ENCODE data around the gene HLA-F. TPM values are rescaled to one million over a fixed set of nuclear protein-coding genes. Genes with fewer than 3 reads are reported as not detected.

The HLA-F gene
- total RNA-seq, 1 donor from 2014 or later: not detected

GRCh38 chr6:29762051-29762450 lies 38.8 kb downstream of the HLA-F start:
- no peak for DNase-seq (ENCODE audit: low spot score, unreplicated experiment)
- H3K9me3 Mint-ChIP-seq (ENCODE audit: low read depth): no peaks in the 10 kb centered on the region
- H3K36me3 Mint-ChIP-seq (ENCODE audit: insufficient read depth): no peaks in the 10 kb centered on the region
- TF ChIP-seq CTCF (IDR thresholded peaks at IDR 0.05; ENCODE audit: unreplicated experiment): no peak
- H3K27me3 Mint-ChIP-seq: peaks cover 43% of the 10 kb centered on the region
- H3K27ac Mint-ChIP-seq: no peak overlapping the region
- H3K4me1 Mint-ChIP-seq (ENCODE audit: low read depth): no peaks in the 10 kb centered on the region
- no peak overlapping the region for H3K4me3 Mint-ChIP-seq (ENCODE audit: low read depth)

- DNase-seq (ENCODE audit: low spot score, unreplicated experiment): no peak
- peaks cover 44% of the 10 kb centered on the region for H3K27me3 Mint-ChIP-seq
- H3K27ac Mint-ChIP-seq: no peak overlapping the region
- no peaks in the 10 kb centered on the region for H3K4me1 Mint-ChIP-seq (ENCODE audit: low read depth)
- no peak overlapping the region for H3K4me3 Mint-ChIP-seq (ENCODE audit: low read depth)
- TF ChIP-seq CTCF (IDR thresholded peaks at IDR 0.05; ENCODE audit: unreplicated experiment): no peak
- no peaks in the 10 kb centered on the region for H3K9me3 Mint-ChIP-seq (ENCODE audit: low read depth)
- H3K36me3 Mint-ChIP-seq (ENCODE audit: insufficient read depth): no peaks in the 10 kb centered on the region
These were observed 39.6 kb downstream of the HLA-F start for GRCh38 chr6:29762781-29763214.

- Mint-ChIP-seq H3K4me1 (ENCODE audit: low read depth) (no peaks in the 10 kb centered on the region), H3K36me3 (ENCODE audit: insufficient read depth) (no peaks in the 10 kb centered on the region), H3K9me3 (ENCODE audit: low read depth) (no peaks in the 10 kb centered on the region), H3K27ac (no peak overlapping the region), H3K4me3 (ENCODE audit: low read depth) (no peak overlapping the region), H3K27me3 (peaks cover 48% of the 10 kb centered on the region)
- TF ChIP-seq CTCF (IDR thresholded peaks at IDR 0.05; ENCODE audit: unreplicated experiment): no peak
- no peak for DNase-seq (ENCODE audit: low spot score, unreplicated experiment)
These were observed 40.5 kb downstream of the HLA-F start for GRCh38 chr6:29763491-29764289.

- no peaks in the 10 kb centered on the region for H3K36me3 Mint-ChIP-seq (ENCODE audit: insufficient read depth)
- H3K4me1 Mint-ChIP-seq (ENCODE audit: low read depth): no peaks in the 10 kb centered on the region
- H3K9me3 Mint-ChIP-seq (ENCODE audit: low read depth): no peaks in the 10 kb centered on the region
- peaks cover 43% of the 10 kb centered on the region for H3K27me3 Mint-ChIP-seq
- H3K4me3 Mint-ChIP-seq (ENCODE audit: low read depth): no peak overlapping the region
- no peak for TF ChIP-seq CTCF (IDR thresholded peaks at IDR 0.05; ENCODE audit: unreplicated experiment)
- no peak overlapping the region for H3K27ac Mint-ChIP-seq
- no peak for DNase-seq (ENCODE audit: low spot score, unreplicated experiment)
These were observed 41.4 kb downstream of the HLA-F start for GRCh38 chr6:29764422-29765196.

- H3K36me3 Mint-ChIP-seq (ENCODE audit: insufficient read depth): no peaks in the 10 kb centered on the region
- H3K4me3 Mint-ChIP-seq (ENCODE audit: low read depth): no peak overlapping the region
These were observed 46.1 kb downstream of the HLA-F start for GRCh38 chr6:29769336-29769735.

More at GRCh38 chr6:29769336-29769735, 46.1 kb downstream of the HLA-F start:
- Mint-ChIP-seq H3K9me3 (ENCODE audit: low read depth) (no peaks in the 10 kb centered on the region), H3K27me3 (peaks cover 37% of the 10 kb centered on the region), H3K27ac (no peak overlapping the region), H3K4me1 (ENCODE audit: low read depth) (no peaks in the 10 kb centered on the region)
- no peak for DNase-seq (ENCODE audit: low spot score, unreplicated experiment)
- no peak for TF ChIP-seq CTCF (IDR thresholded peaks at IDR 0.05; ENCODE audit: unreplicated experiment)

All from progenitor cell of endocrine pancreas (in vitro differentiated cells).